Measurements from ENCODE around the gene EYS.
"Not testable (repeated sequence)": the region's sequence is repeated elsewhere in the genome, so short reads cannot be mapped to it uniquely, and the experiment has no call there.

Gene EYS

DNA sequence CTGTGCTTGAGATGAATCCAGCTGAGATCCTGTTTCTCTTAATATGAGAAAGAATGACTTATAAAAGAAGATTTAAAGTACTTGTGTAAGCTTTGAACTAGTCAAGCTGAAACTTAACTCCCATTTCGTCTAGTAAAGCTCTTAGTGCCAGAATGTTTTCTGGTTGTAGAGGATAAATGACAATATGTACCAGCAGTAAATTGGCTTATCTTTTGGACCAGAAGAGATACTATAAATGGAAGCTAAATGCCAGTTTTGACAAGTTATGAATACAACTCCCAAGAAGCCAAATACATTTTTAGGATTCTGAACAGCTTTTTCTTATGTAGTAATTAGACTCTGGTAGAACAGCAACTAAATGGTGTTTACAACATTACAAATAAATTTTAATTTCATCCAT is 608.7 kb downstream of the EYS start:
- DNase-seq = no peak

DNA sequence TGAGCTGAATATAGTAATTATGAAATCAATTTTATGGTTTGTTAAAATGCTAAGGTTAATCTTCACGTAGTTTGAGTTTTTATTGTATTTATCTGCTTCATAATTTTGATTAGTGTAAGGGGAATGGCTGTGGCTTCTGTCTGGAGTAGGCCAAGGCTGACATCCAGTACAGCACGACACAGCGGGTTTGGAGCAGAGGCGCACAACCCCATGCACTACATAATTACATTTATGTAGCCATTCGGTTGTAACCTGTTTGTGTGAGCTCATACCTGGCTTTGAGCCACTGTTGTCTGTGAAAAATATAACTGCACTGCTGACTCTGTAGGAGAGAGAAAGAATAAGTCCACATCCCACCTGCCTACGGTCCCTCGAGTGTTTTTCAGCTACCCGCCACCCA is 615.5 kb downstream of the EYS start:
- DNase-seq = no peak

DNA sequence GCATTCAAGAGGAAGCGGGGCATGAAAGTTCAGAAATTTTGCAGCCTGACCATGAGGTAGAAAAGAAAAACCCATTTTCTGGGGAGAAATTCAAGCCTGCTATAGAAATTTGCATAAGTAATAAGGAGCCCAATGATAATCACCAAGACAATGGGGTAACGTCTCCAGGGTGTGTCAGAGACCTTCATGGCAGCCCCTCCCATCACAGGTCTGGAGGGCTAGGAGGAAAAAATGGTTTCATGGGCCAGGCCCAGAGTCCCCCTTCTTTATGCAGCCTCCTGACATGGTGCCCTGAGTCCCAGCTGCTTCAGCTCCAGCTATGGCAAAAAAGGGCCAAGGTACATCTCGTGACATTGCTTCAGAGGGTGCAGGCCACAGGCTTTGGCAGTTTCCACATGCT is 618.5 kb downstream of the EYS start:
- DNase-seq = no peak

DNA sequence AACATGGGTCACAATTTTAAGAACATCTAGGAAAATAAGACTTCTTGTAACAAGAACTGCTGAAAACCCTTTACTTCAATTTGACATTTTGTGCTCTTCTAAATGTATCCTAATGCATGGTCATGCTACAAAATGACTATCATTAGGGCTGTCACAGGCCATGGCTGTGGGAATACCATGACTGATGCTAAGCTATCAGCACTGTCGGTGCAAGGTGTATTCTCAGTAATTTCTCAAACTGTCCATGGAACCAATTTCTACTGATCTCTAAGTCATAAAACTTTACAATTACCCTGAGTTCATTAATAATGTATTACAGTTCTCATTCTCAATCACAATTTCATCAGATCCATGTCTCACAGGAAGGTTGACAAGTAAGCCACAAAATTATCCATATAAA is 625.3 kb downstream of the EYS start:
- no peak for DNase-seq

DNA sequence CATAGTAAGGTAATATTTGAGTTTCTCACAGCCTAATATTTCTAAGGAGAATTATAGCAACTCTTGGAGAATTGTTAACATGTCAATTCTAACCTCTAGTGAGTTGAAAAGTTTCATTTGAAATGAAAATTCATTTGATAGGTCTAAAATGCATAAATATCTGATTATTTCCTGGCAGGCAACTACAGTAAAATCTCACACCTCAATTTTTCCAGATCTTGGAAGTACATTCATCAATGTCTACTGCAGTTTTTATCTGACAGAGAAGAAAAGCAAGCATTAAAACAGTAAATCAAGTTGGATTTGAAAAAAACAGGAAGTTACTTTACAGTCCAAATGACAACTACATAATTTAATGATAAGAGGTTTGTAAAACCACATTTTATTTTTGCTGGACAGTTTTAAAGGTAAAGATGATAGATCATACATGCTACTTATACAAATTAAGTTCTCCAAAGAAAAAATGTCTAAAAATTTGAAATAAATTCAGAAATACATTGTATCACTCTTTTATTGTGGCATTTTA is 631.3 kb downstream of the EYS start:
- DNase-seq = no peak

DNA sequence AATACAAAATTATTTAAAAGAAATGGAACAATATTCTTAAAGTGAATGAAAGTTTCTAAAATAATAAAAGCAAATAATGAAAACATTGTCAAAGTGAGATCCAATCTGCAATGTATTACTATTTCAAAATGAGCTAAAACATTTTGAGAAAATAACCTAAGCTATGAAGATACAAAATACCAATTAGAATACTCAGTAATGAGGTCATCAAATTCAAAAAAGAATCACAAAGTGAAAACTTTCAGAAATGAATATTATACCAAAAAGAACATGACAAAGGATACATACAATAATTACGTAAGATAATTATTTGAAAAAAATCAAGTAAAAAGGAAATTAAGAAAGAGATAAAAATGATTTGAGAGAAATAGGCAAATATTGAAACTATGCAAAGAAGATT is 634.5 kb downstream of the EYS start:
- DNase-seq = no peak

DNA sequence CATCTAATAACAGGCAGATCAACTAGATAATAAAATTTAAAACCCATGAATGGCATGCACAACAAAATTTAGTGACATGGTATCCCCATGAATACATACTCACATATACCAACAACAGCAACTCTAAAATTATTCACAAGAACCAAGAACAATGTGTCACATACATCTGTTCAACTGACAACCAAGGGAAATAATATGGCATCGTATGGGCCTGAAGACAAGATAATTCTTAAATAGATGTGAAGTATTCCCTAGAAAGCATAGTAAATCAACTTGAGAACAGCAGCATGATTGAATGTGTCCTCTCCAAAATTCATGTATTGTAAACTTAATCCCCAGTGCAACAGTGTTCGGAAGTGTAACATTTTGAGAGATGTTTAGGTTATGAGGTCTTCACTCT is 635.5 kb downstream of the EYS start:
- no peak for DNase-seq

DNA sequence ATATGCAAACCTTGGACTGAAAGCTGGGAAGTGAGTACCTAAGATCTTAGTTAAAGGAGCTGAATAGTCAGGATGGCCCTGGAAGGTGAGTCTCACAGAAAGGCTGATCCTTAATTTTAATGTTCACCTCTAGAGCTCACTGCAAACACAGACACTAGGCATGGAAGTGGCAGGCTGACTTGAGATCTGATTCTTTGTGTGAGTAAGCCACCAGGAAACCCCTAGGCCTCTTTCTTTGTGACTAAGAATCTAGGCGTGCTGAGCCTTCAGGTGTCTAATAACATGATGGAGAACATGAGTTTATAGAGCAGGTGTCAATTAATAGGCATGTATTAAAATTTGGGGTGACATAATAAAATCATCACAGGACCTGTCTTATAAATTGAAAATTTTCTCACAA is 642.2 kb downstream of the EYS start:
- no peak for DNase-seq

DNA sequence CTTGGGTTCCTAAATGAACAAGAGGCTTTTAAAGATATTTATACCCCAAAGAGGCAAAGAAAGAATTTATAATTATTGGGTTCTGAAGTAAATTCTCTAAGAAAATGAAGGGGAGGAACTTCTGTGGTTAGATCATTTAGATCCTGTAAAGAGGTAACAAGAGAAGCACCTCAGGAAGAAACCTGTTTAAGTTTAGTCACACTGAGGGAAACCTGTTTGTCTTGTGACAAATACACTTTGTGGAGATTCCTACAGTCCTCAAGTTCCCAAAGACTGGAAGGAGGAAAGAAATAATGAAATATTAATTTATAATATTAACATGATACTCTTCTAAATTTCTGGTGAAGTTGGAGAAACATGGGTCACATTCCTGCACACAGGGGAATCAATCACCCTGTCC is 647.5 kb downstream of the EYS start:
- DNase-seq = no peak

DNA sequence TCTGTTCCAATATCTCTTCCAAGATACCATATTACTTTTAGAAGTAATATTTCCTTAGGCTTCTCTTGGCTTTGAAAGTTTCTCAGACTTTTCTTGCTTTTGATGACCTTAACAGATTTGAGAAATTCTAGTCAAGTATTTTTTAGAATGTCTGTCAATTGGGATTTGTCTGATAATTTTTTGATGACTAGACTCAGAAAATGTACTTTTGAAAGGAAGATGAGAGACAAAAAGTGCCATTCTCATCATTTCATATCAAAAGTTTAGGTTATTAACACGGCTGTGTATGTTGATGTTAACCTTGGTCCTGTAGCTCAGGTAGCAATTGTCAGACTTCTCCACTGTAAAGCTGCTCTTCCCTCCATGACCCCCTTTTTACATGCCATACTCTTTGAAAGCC is 651.5 kb downstream of the EYS start:
- no peak for DNase-seq

DNA sequence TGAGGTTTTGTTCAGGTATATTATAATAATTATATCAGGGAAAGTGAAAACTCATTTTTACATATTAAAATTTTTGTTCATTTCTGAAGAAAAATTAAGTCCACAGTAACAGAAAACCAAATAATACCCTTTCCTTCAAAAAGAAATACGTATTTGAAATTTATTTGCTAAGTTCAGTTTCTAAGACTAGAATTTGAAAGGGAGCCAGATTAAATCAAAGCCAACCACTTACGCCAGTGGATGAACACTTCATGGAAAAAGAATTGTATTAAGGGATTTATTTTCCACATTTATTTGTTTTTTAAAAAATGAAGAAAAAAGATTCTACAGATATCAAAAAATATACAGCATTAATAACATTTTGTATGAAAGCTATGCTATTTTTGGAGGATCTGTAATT is 654.4 kb downstream of the EYS start:
- DNase-seq = no peak

DNA sequence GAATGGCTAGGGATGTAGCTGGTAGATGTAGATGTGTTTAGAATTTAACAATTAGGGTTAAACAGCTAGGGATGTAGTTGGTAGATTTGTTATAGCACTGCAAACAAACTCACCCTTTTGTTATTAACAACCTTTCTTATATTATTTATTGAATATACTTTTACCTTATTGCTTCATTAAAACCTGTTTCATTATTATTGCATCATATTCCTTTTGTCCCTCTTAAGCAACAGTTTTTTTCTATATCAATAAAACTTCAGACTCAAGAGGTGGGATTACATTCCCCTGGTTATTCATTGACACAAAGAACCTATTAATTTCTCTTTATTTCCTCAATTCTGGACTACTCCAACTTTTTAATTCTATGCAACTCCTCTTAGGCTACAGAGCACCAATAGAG is 661.2 kb downstream of the EYS start:
- no peak for DNase-seq

DNA sequence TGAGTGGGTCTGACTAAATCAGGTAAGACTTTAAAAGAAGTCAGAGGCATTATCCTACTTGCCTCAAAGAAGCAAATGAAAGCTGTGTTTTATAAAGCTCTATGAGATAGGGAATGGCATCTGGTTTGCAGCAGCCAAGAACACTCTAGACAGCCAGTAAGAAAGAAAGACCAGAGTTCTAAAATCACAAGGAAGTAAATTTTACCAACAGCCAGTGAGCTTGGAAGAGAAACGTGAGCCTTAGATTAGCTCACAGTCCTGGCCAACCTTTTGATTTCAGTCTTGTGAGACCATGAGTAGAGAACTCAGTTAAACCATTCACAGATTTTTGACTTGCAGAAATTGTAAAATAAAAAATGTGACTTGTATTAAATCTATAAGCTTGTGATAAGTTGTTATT is 693.0 kb downstream of the EYS start:
- no peak for DNase-seq

DNA sequence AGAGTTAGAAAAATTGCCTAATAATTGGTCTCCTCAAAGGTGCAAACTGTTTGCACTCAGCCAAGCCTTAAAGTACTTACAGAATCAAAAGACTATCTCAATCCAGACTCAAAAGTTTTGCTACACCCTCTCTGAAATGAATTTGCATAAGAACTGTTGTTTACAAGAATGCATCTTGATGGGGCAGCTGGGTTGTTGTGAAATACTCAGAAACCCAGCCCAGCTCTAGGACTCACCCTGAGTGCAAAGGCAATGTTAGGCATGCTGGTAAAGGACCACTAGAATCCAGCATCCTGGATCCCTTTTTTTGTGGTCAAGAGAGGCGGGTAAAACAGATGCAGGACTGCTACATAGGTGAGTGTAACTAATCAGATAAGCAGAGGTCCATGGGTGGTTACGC is 700.2 kb downstream of the EYS start:
- no peak for DNase-seq

DNA sequence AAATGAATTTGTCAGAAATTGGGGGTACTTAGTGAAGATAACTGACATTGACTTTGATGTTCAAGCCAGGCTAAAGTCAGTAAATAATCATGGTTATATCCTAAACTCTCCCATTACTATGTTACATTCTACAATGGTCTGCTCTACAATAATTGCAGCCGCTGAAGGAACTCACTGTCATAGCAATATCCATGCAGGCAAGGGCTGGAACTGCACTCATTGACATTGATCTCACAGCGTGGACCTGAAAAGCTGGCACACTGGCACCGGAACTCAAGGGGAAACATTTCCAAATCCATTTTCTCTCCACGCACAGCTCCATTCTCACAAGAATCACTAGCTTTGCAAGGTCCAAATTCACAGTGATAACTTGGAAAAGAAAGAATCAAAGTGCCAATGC is 702.7 kb downstream of the EYS start:
- DNase-seq = no peak

DNA sequence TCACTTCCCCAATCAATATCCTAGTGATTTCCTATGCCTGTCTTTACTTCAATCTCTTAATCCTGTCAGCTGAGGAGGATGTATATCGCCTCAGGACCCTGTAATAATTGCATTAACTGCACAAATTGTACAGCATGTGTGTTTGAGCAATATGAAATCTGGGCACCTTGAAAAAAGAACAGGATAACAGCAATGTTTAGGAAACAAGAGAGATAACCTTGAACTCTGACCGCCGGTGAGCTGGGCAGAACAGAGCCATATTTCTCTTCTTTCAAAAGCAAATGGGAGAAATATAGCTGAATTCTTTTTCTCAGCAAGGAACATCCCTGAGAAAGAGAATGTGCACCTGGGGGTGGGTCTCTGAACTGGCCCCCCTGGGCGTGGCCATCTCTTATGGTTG is 704.1 kb downstream of the EYS start:
- not testable (repeated sequence) for DNase-seq

DNA sequence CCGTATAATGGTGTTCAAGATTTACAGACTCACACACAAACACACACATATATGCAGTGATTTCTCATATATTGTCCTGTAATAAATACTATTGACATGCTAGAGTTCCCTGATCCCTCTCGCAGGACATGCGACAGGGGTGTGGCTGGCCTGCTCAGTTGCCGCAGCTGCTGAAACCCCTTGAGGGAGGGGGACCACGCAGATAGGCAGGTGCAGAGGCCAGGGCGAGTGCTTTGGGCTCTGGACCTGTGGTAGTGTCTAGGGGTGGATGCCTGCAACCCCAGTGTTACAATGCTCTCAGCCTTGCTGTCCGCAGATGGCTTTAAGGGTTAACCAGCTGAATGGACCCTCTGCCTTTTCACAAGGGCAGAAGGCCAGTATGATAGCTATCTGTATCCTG is 706.2 kb downstream of the EYS start:
- DNase-seq = no peak

DNA sequence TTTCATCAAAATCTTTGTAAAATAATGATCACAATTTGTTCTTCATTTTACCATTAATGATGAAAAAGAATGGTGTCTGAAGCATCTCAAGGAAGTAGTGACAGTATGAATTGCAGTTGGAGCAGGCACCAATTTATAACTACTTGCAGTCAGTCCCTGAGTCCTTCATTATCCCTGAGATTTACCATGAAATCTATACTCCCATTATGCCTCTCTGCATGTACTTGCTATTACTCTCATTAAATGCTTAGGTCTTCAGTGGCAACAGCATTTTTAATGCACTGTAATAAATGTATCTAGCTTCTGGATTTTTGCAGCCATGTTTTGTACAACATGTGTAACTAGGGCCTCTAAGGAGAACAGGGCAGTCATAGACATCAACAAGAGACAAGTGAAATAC is 708.8 kb downstream of the EYS start:
- DNase-seq = no peak

DNA sequence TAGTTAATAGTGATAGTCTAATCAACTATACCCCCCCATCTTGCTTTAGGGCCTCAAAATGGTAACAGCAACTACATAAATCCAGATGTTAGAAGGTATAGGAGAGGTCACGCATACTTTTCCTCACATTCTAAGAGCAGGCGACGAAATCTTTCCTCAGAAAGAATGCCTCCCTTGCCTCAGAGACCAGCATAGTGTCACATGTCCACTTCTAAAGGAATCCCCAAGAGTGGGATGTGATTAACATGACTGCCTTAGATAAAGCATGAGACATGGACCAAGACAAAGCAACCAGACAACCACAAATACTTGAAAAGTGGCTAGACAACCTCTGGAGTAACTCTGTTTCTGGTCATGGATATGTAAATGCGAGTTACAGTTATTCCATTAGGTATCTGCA is 710.7 kb downstream of the EYS start:
- DNase-seq = no peak

DNA sequence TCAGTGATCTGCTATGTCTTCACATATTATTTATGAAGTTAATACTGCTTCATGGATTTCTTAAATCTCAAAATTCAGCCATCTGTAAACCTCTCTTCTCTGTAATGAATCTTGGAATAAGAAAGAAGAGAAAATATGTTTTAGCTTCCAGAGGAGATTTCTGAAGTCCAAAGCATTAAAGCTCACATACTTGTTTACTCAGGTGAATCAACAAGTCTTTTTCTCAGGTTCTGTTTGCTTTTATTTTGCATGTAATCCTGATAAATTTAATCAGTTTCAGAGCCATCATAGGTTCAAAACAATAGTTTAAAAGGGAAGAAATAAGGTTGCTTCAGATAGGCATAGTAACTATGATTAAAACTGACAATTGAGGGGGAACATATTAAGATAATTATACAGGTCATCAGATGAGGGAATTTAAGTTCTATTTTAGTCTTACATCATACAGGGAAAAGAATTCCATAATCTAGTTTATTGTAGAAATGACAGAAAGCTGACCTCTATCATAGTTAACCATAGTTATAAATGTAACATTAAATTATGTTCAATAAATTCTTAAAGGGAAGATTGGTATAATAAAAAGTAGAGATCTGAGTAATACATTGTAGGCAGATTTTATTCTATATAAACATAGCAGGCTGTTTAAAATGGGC is 716.2 kb downstream of the EYS start:
- DNase-seq = no peak

DNA sequence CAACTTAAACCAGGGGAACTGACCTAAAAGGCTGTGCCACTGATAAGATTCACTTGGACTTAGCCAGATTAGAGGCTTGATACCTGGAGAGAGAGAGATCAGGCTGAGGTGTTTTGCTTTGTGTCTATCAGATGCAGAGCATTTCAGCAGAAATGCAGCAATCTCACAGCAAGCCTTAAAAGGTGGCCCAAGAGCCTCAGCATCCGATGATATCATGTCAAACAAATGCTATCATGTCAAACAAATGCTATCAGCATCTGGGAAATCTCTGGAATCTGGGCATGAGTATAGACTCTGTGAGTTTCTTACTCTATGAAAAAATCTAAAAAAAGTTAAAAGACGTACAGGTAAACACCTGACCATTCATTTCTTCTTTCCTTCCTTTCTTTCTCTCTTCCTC is 718.9 kb downstream of the EYS start:
- no peak for DNase-seq

DNA sequence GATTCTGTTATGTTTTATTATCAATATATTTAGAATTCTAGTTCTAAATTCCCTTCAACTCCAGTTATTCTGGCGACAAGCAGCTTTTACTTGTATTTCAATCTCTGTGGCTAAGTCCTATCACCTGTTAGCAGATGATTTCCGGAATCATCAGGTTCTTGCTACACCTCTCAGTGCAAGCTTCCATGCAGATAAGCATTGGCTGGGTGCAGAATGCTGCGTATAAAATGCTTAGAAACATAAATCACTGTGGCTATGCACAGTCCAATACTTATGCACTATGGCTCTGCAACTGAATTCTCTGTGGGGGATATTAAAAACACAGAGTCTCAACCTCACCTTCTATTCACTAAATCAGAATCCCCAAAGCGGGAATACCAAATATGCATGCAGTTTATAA is 720.0 kb downstream of the EYS start:
- DNase-seq = no peak

DNA sequence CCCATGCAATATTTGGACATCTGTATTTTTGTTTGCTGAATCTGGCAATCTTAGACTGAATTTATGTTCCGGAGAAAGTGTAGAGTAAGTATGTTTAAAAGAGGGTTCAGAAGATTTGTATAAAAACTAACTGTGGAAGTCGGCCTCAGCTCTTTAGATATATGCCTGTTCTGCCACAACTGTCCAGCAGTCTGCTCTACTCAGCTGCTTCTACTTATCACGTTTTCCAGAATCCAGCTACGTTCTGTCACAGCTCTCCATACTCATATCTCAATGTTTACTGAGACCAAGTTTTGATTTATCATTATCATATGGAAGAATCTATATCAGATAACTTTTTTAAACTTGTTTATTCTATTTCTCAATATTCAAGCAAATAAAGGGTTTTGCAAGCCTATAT is 721.3 kb downstream of the EYS start:
- DNase-seq = no peak

DNA sequence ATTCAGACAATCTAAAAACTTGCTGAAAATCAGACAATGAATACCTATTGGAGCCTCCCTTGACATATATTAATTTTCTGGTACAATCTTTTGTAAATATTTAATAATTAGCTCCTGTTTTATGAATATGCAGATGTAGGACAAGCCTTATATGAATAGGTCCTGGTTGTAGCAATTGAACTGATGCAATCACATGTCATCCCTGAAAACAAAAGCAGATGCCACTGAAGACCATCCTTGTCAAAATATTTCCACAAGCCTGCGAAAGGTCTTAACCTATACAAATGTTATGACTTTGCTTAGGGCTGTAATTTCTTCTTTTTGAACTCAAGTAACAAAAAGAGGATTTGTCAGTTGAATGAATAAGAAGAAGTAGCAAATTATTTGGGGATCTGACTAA is 722.1 kb downstream of the EYS start:
- DNase-seq = no peak
